Duodenal mucosa (tissue), 2 donors: ENCODE data around the gene CMIP.

Experiments used
- H3K27ac ChIP-seq: one replicate; pipeline ENCODE4 v1.7.0; 2013; ENCODE audit warnings: low read depth, low read length
- H3K27me3 ChIP-seq, 2 donors: one replicate each; pipeline ENCODE4 v1.7.0; 2013; ENCODE audit warnings: low read length in 2 of 2, control low read depth in 1 of 2; ENCODE audit not compliant: insufficient read depth in 2 of 2, control insufficient read depth in 1 of 2
- H3K36me3 ChIP-seq, 2 donors: one replicate each; pipeline ENCODE4 v1.7.0; 2013; ENCODE audit warnings: low read length in 2 of 2, control low read depth in 1 of 2; ENCODE audit not compliant: insufficient read depth in 2 of 2, control insufficient read depth in 1 of 2
- H3K4me1 ChIP-seq, 2 donors: one replicate each; pipeline ENCODE4 v1.7.0; 2013; ENCODE audit warnings: low read length in 2 of 2, control low read depth in 1 of 2; ENCODE audit not compliant: insufficient read depth in 2 of 2, control insufficient read depth in 1 of 2
- H3K4me3 ChIP-seq, 2 donors: one replicate each; pipeline ENCODE4 v1.7.0; 2013; ENCODE audit warnings: low read length in 2 of 2, low read depth in 1 of 2
- H3K9ac ChIP-seq, 2 donors: one replicate each; pipeline ENCODE4 v1.7.0; 2013; ENCODE audit warnings: low read length in 2 of 2, low read depth in 1 of 2
- H3K9me3 ChIP-seq, 2 donors: one replicate each; pipeline ENCODE4 v1.7.0; 2013; ENCODE audit warnings: low read length in 2 of 2, control low read depth in 1 of 2; ENCODE audit not compliant: control insufficient read depth in 1 of 2

CMIP gene

GRCh38 chr16:81455006-81455405 is 10.4 kb downstream of the CMIP start:
- Histone ChIP-seq H3K9ac (no peak overlapping the region), H3K27me3 (no peaks in the 10 kb centered on the region), H3K4me3 (peak overlapping the region in 1 of 2 donors; percentile 51), H3K9me3 (no peaks in the 10 kb centered on the region), H3K36me3 (peaks cover 5 to 15% of the 10 kb centered on the region in 2 donors), H3K27ac (no peak overlapping the region), H3K4me1 (peaks cover 86 to 98% of the 10 kb centered on the region in 2 donors)

- Histone ChIP-seq H3K4me3 (peak overlapping the region; percentile 33 to 51), H3K9ac (peak overlapping the region; percentile 49 to 69), H3K27ac (peak overlapping the region; percentile 75)
Observed at GRCh38 chr16:81455720-81456494, 11.3 kb downstream of the CMIP start.

GRCh38 chr16:81456523-81457325 is 12.1 kb downstream of the CMIP start:
- H3K4me3 ChIP-seq: peak overlapping the region; percentile 33 to 51
- peak overlapping the region; percentile 89 for H3K27ac ChIP-seq
- no peaks in the 10 kb centered on the region for H3K9me3 ChIP-seq
- peaks cover 74 to 90% of the 10 kb centered on the region in 2 donors for H3K4me1 ChIP-seq
- H3K9ac ChIP-seq: peak overlapping the region; percentile 49 to 69
- H3K27me3 ChIP-seq: no peaks in the 10 kb centered on the region
- peaks cover 9 to 15% of the 10 kb centered on the region in 2 donors for H3K36me3 ChIP-seq

More at GRCh38 chr16:81455720-81456494, 11.3 kb downstream of the CMIP start:
- Histone ChIP-seq H3K9me3 (no peaks in the 10 kb centered on the region), H3K36me3 (peaks cover 9 to 15% of the 10 kb centered on the region in 2 donors), H3K27me3 (no peaks in the 10 kb centered on the region), H3K4me1 (peaks cover 82 to 90% of the 10 kb centered on the region in 2 donors)

GRCh38 chr16:81457326-81458133 is 12.9 kb downstream of the CMIP start:
- Histone ChIP-seq H3K4me3 (peak overlapping the region in 1 of 2 donors; percentile 23), H3K27ac (peak overlapping the region; percentile 89), H3K9ac (peak overlapping the region; percentile 43 to 69), H3K4me1 (peaks cover 74 to 88% of the 10 kb centered on the region in 2 donors), H3K36me3 (peaks cover 9 to 15% of the 10 kb centered on the region in 2 donors), H3K27me3 (no peaks in the 10 kb centered on the region), H3K9me3 (no peaks in the 10 kb centered on the region)

GRCh38 chr16:81458149-81458669 is 13.6 kb downstream of the CMIP start:
- H3K4me3 ChIP-seq: peak overlapping the region in 1 of 2 donors; percentile 23
- peak overlapping the region; percentile 43 to 69 for H3K9ac ChIP-seq
- peak overlapping the region; percentile 89 for H3K27ac ChIP-seq
- H3K4me1 ChIP-seq: peaks cover 70 to 88% of the 10 kb centered on the region in 2 donors
- H3K36me3 ChIP-seq: peaks cover 9 to 15% of the 10 kb centered on the region in 2 donors
- H3K27me3 ChIP-seq: no peaks in the 10 kb centered on the region
- no peaks in the 10 kb centered on the region for H3K9me3 ChIP-seq

- no peak overlapping the region for H3K4me3 ChIP-seq
- H3K36me3 ChIP-seq: peaks cover 9 to 15% of the 10 kb centered on the region in 2 donors
- H3K27me3 ChIP-seq: no peaks in the 10 kb centered on the region
- H3K9me3 ChIP-seq: no peaks in the 10 kb centered on the region
- H3K27ac ChIP-seq: no peak overlapping the region
- H3K4me1 ChIP-seq: peaks cover 68 to 82% of the 10 kb centered on the region in 2 donors
- no peak overlapping the region for H3K9ac ChIP-seq
Observed at GRCh38 chr16:81458827-81459598, 14.4 kb downstream of the CMIP start.

- Histone ChIP-seq H3K4me1 (peaks cover 67 to 71% of the 10 kb centered on the region in 2 donors), H3K27me3 (no peaks in the 10 kb centered on the region), H3K4me3 (no peak overlapping the region), H3K27ac (no peak overlapping the region), H3K36me3 (peaks cover 9 to 18% of the 10 kb centered on the region in 2 donors), H3K9ac (no peak overlapping the region), H3K9me3 (no peaks in the 10 kb centered on the region)
Observed at GRCh38 chr16:81460075-81460474, 15.5 kb downstream of the CMIP start.

GRCh38 chr16:81461243-81461642 is 16.6 kb downstream of the CMIP start:
- peaks cover 9 to 16% of the 10 kb centered on the region in 2 donors for H3K36me3 ChIP-seq
- H3K4me1 ChIP-seq: peaks cover 61 to 62% of the 10 kb centered on the region in 2 donors
- H3K27ac ChIP-seq: no peak overlapping the region
- no peaks in the 10 kb centered on the region for H3K27me3 ChIP-seq
- no peak overlapping the region for H3K9ac ChIP-seq
- H3K4me3 ChIP-seq: no peak overlapping the region
- no peaks in the 10 kb centered on the region for H3K9me3 ChIP-seq

GRCh38 chr16:81461766-81462165 is 17.2 kb downstream of the CMIP start:
- Histone ChIP-seq H3K27ac (no peak overlapping the region), H3K9me3 (no peaks in the 10 kb centered on the region), H3K4me3 (no peak overlapping the region), H3K36me3 (peaks cover 9 to 12% of the 10 kb centered on the region in 2 donors), H3K9ac (no peak overlapping the region), H3K4me1 (peaks cover 61 to 62% of the 10 kb centered on the region in 2 donors), H3K27me3 (no peaks in the 10 kb centered on the region)
